ENCODE data around the gene CREB3L1.

GRCh38 chr11:46237248-46238077 is 40.0 kb upstream of the CREB3L1 start:
- no peak for TF ChIP-seq CTCF (conservative IDR thresholded peaks at IDR 0.05; ENCODE audit: low read length)
- no peak for TF ChIP-seq EZH2phosphoT487 (IDR thresholded peaks at IDR 0.05; ENCODE audit: borderline replicate concordance)

Measured in Loucy (cell line).